Colonic mucosa (tissue), 4 donors: ENCODE results near the gene RXFP2. TPM values are rescaled to one million over a fixed set of nuclear protein-coding genes. Genes with fewer than 3 reads are reported as not detected.

ENCODE experiments used
- DNase-seq: peaks from one replicate; pipeline ENCODE4 v3.0.0-alpha.2; 2020
- H3K27ac ChIP-seq: fragments of 200-600 bp; one replicate; pipeline ENCODE4 v1.8.0; 2021
- H3K27me3 ChIP-seq: fragments of 200-600 bp; one replicate; pipeline ENCODE4 v1.8.0; 2021
- H3K36me3 ChIP-seq: fragments of 200-600 bp; one replicate; pipeline ENCODE4 v1.8.0; 2021
- H3K4me1 ChIP-seq: fragments of 200-600 bp; one replicate; pipeline ENCODE4 v1.8.0; 2021; ENCODE audit warnings: mild to moderate bottlenecking
- H3K4me3 ChIP-seq: fragments of 200-600 bp; one replicate; pipeline ENCODE4 v1.8.0; 2021
- H3K9ac ChIP-seq, 2 donors: one replicate each; pipeline ENCODE4 v1.7.0; 2013; ENCODE audit warnings: control low read depth in 2 of 2, low read depth in 2 of 2, low read length in 2 of 2
- H3K9me3 ChIP-seq: fragments of 200-600 bp; one replicate; pipeline ENCODE4 v1.8.0; 2021
- CTCF ChIP-seq: fragments of 200-600 bp; IDR thresholded peaks from one replicate; pipeline ENCODE4 v1.8.0; 2022; ENCODE audit warnings: antibody characterized with exemption, mild to moderate bottlenecking
- intact Hi-C: fragments of 100-400 bp; cut with DNase I; formaldehyde crosslinking; loops from one replicate; pipeline ENCODE4 v1.14.1; 2022
- total RNA-seq, 2 donors: library from RNA; stranded (reverse); fragmentation: NEBNext Ultra II Directional in 1 of 2; extraction: Animal tissue kit (Norgen Biotek cat#: 25700) in 1 of 2; gene quantifications; one replicate each; pipeline ENCODE4 v1.2.1, GENCODE V29; 2021
- donor health status: healthy.
- donor health status: DM: no; HTN: no; CAD: no.
- donor health status: DM: no; HTN: no; CAD: no.

RXFP2 gene
- total RNA-seq, 2 donors from 2014 or later: not detected

- no peak overlapping the region for H3K9ac ChIP-seq
- TF ChIP-seq CTCF: no peak
- DNase-seq: no peak
- intact Hi-C loops: no loop called here
- H3K4me1 ChIP-seq: no peaks in the 10 kb centered on the region
- no peaks in the 10 kb centered on the region for H3K9me3 ChIP-seq
- no peak overlapping the region for H3K27ac ChIP-seq
- no peak overlapping the region for H3K4me3 ChIP-seq
- H3K36me3 ChIP-seq: no peaks in the 10 kb centered on the region
- no peaks in the 10 kb centered on the region for H3K27me3 ChIP-seq
These were observed 61.8 kb downstream of the RXFP2 start for GRCh38 chr13:31801088-31801487.

GRCh38 chr13:31803311-31803710 is 64.0 kb downstream of the RXFP2 start:
- no peaks in the 10 kb centered on the region for H3K27me3 ChIP-seq
- H3K4me3 ChIP-seq: no peak overlapping the region
- H3K9me3 ChIP-seq: no peaks in the 10 kb centered on the region
- no peaks in the 10 kb centered on the region for H3K4me1 ChIP-seq
- TF ChIP-seq CTCF: no peak
- H3K27ac ChIP-seq: no peak overlapping the region
- no peak overlapping the region for H3K9ac ChIP-seq
- no peaks in the 10 kb centered on the region for H3K36me3 ChIP-seq
- no peak for DNase-seq
- intact Hi-C loops: no loop called here

DNA sequence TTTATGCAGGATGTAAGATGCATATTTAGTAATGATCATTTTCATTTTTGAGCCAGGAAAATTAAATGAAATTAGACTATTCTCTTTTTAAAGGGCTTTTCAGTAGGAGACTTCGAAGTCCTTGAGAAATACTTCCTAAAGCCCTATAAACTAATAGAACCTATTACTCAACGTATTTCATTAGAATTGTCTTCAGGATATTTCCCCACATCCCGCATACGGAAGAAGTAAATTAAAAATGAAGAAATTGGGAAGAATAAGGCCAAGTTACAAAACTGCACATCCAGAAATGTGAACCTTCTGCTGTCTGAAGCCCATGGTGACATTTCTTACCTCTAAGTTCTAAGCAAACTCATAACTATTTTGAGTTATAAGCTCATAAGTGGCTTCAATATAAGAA is 66.5 kb downstream of the RXFP2 start:
- H3K9me3 ChIP-seq: no peaks in the 10 kb centered on the region
- no peak overlapping the region for H3K9ac ChIP-seq
- no peaks in the 10 kb centered on the region for H3K27me3 ChIP-seq
- no peak overlapping the region for H3K4me3 ChIP-seq
- no peak for TF ChIP-seq CTCF
- no peaks in the 10 kb centered on the region for H3K4me1 ChIP-seq
- no peak for DNase-seq
- H3K27ac ChIP-seq: no peak overlapping the region
- H3K36me3 ChIP-seq: no peaks in the 10 kb centered on the region
- intact Hi-C loops: no loop called here

GRCh38 chr13:31807090-31807541 is 67.8 kb downstream of the RXFP2 start:
- Histone ChIP-seq H3K27ac (no peak overlapping the region), H3K27me3 (no peaks in the 10 kb centered on the region), H3K9me3 (no peaks in the 10 kb centered on the region), H3K4me1 (no peaks in the 10 kb centered on the region), H3K9ac (no peak overlapping the region), H3K4me3 (no peak overlapping the region), H3K36me3 (no peaks in the 10 kb centered on the region)
- TF ChIP-seq CTCF: no peak
- intact Hi-C loops: no loop called here
- DNase-seq: no peak

GRCh38 chr13:31814536-31814935 is 75.2 kb downstream of the RXFP2 start:
- TF ChIP-seq CTCF: no peak
- no peak overlapping the region for H3K4me3 ChIP-seq
- no peak overlapping the region for H3K27ac ChIP-seq
- no peaks in the 10 kb centered on the region for H3K27me3 ChIP-seq
- no peaks in the 10 kb centered on the region for H3K36me3 ChIP-seq
- no peaks in the 10 kb centered on the region for H3K4me1 ChIP-seq
- H3K9me3 ChIP-seq: no peaks in the 10 kb centered on the region
- DNase-seq: no peak
- H3K9ac ChIP-seq: no peak overlapping the region
- intact Hi-C loops: no loop called here
